HEK293T (cell line): ENCODE data around the gene SLCO4A1.

Source experiments
- ARNT ChIP-seq: fragments of 450-650 bp; IDR thresholded peaks from 2 replicates; pipeline ENCODE4 v1.6.1; 2017; ENCODE audit warnings: mild to moderate bottlenecking
- BHLHE40 ChIP-seq: fragments of 450-650 bp; IDR thresholded peaks from 2 replicates; pipeline ENCODE4 v1.6.1; 2016; ENCODE audit warnings: mild to moderate bottlenecking, moderate library complexity, borderline replicate concordance
- FOXA1 ChIP-seq: fragments of 450-650 bp; IDR thresholded peaks from 2 replicates; pipeline ENCODE4 v1.6.1; 2016; ENCODE audit warnings: mild to moderate bottlenecking
- FOXK2 ChIP-seq: fragments of 450-650 bp; IDR thresholded peaks from 2 replicates; pipeline ENCODE4 v1.6.1; 2016; ENCODE audit warnings: mild to moderate bottlenecking
- FOXM1 ChIP-seq: fragments of 450-650 bp; IDR thresholded peaks from 2 replicates; pipeline ENCODE4 v1.6.1; 2017; ENCODE audit warnings: mild to moderate bottlenecking, borderline replicate concordance
- LEF1 ChIP-seq: fragments of 450-650 bp; IDR thresholded peaks from 2 replicates; pipeline ENCODE4 v1.6.1; 2017; ENCODE audit warnings: mild to moderate bottlenecking, borderline replicate concordance
- NFRKB ChIP-seq: fragments of 450-650 bp; IDR thresholded peaks from 2 replicates; pipeline ENCODE4 v1.6.1; 2016; ENCODE audit warnings: mild to moderate bottlenecking, moderate library complexity
- SP1 ChIP-seq: fragments of 450-650 bp; IDR thresholded peaks from 2 replicates; pipeline ENCODE4 v1.6.1; 2017
- SUZ12 ChIP-seq: fragments of 450-650 bp; IDR thresholded peaks from 2 replicates; pipeline ENCODE4 v1.6.1; 2016; ENCODE audit warnings: mild to moderate bottlenecking
- TARDBP ChIP-seq: fragments of 450-650 bp; IDR thresholded peaks from 2 replicates; pipeline ENCODE4 v1.6.1; 2016
- TF ChIP-seq, protein P1 (sequence below): fragments of 450-650 bp; IDR thresholded peaks from 2 replicates; pipeline ENCODE4 v1.6.1; 2016

- TF ChIP-seq FOXM1 (no peak), FOXK2 (no peak), NFRKB (no peak), FOXA1 (no peak), SUZ12 (no peak), TARDBP (no peak), BHLHE40 (no peak), SP1 (no peak), LEF1 (no peak), ARNT (no peak)
- TF ChIP-seq, protein P1, sequence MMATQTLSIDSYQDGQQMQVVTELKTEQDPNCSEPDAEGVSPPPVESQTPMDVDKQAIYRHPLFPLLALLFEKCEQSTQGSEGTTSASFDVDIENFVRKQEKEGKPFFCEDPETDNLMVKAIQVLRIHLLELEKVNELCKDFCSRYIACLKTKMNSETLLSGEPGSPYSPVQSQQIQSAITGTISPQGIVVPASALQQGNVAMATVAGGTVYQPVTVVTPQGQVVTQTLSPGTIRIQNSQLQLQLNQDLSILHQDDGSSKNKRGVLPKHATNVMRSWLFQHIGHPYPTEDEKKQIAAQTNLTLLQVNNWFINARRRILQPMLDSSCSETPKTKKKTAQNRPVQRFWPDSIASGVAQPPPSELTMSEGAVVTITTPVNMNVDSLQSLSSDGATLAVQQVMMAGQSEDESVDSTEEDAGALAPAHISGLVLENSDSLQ = no peak
These were observed 36.3 kb upstream of the SLCO4A1 start for GRCh38 chr20:62606016-62606415.
